ENCODE data around the gene LIN7B.

LIN7B gene

GRCh38 chr19:49116544-49116943 is 2.4 kb downstream of the LIN7B start:
- H3K4me3 ChIP-seq (ENCODE audit: low read depth, low read length), result no peak overlapping the region
- TF ChIP-seq KLF1 (tag by site-specific recombination; IDR thresholded peaks at IDR 0.05) (no peak), ZFP3 (tag by site-specific recombination; IDR thresholded peaks at IDR 0.05; ENCODE audit: low read depth) (peak; percentile 97), SP7 (tag by site-specific recombination; IDR thresholded peaks at IDR 0.05) (0 out of 2 replicates have a peak, but pooled peaks have one; percentile 9), ZNF121 (tag by site-specific recombination; IDR thresholded peaks at IDR 0.05) (0 out of 2 replicates have a peak, but pooled peaks have one; percentile 15), ZSCAN23 (tag by site-specific recombination; IDR thresholded peaks at IDR 0.05) (no peak), ZNF623 (tag by site-specific recombination; IDR thresholded peaks at IDR 0.05) (no peak), ZNF549 (tag by site-specific recombination; IDR thresholded peaks at IDR 0.05) (no peak), ZNF202 (tag by site-specific recombination; IDR thresholded peaks at IDR 0.05; ENCODE audit: borderline replicate concordance) (no peak), MYNN (tag by site-specific recombination; IDR thresholded peaks at IDR 0.05; ENCODE audit: borderline replicate concordance) (no peak), ZNF394 (tag by site-specific recombination; IDR thresholded peaks at IDR 0.05; ENCODE audit: borderline replicate concordance) (no peak), ZNF324 (tag by site-specific recombination; IDR thresholded peaks at IDR 0.05) (no peak), SCRT1 (tag by site-specific recombination; IDR thresholded peaks at IDR 0.05; ENCODE audit: borderline replicate concordance) (no peak)
- TF ChIP-seq, protein P1, sequence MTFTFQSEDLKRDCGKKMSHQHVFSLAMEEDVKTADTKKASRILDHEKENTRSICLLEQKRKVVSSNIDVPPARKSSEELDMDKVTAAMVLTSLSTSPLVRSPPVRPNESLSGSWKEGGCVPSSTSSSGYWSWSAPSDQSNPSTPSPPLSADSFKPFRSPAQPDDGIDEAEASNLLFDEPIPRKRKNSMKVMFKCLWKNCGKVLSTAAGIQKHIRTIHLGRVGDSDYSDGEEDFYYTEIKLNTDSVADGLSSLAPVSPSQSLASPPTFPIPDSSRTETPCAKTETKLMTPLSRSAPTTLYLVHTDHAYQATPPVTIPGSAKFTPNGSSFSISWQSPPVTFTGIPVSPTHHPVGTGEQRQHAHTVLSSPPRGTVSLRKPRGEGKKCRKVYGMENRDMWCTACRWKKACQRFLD (tag by site-specific recombination; IDR thresholded peaks at IDR 0.05), result no peak
- H3K27ac ChIP-seq (ENCODE audit: extremely low read depth, low read depth, low read length), result no peak overlapping the region
- no peaks in the 10 kb centered on the region for H3K9me3 ChIP-seq (ENCODE audit: control insufficient read depth, insufficient read depth, low read depth, low read length)
- ChIA-PET CTCF (interaction anchor here (0.6 to 1.7 kb wide), 5 partner anchors 82 to 327 kb away, joined by 3 to 7 read pairs (median 3); no protein-coding TSS in a partner anchor), POLR2A (interaction anchor here (2.1 kb wide), 1 partner anchor 11 kb away, joined by 11 read pairs; no protein-coding TSS in a partner anchor)
- peaks cover 0 to 9% of the 10 kb centered on the region in 2 experiments; a peak in 2 of 3 replicates for H3K36me3 ChIP-seq (ENCODE audit: control insufficient read depth in 2 of 2, insufficient read depth in 1 of 2, low read length in 2 of 2)
- peaks cover 16% of the 10 kb centered on the region for H3K4me1 ChIP-seq (ENCODE audit: control insufficient read depth, insufficient read depth, low read length)

- H3K36me3 ChIP-seq (ENCODE audit: control insufficient read depth in 2 of 2, insufficient read depth in 1 of 2, low read length in 2 of 2), result peaks cover 0 to 9% of the 10 kb centered on the region in 2 experiments; a peak in 2 of 3 replicates
- H3K4me1 ChIP-seq (ENCODE audit: control insufficient read depth, insufficient read depth, low read length), result peaks cover 16% of the 10 kb centered on the region
- peak overlapping the region; percentile 54 for H3K4me3 ChIP-seq (ENCODE audit: low read depth, low read length)
- H3K27ac ChIP-seq (ENCODE audit: extremely low read depth, low read depth, low read length), result peak overlapping the region; percentile 82; the same call in 1 of the 2 replicates
- ChIA-PET CTCF (interaction anchor here (0.5 to 1.7 kb wide), 3 partner anchors 9 to 91 kb away, joined by 3 to 7 read pairs (median 3); no protein-coding TSS in a partner anchor), POLR2A (interaction anchor here (0.7 to 2.1 kb wide), 5 partner anchors 10 to 252 kb away, joined by 4 to 11 read pairs (median 4); no protein-coding TSS in a partner anchor)
- H3K9me3 ChIP-seq (ENCODE audit: control insufficient read depth, insufficient read depth, low read depth, low read length), result no peaks in the 10 kb centered on the region
- 0 out of 2 replicates have a peak, but pooled peaks have one; percentile 27 for TF ChIP-seq IKZF3 (tag by site-specific recombination; IDR thresholded peaks at IDR 0.05)
- TF ChIP-seq, protein P2, sequence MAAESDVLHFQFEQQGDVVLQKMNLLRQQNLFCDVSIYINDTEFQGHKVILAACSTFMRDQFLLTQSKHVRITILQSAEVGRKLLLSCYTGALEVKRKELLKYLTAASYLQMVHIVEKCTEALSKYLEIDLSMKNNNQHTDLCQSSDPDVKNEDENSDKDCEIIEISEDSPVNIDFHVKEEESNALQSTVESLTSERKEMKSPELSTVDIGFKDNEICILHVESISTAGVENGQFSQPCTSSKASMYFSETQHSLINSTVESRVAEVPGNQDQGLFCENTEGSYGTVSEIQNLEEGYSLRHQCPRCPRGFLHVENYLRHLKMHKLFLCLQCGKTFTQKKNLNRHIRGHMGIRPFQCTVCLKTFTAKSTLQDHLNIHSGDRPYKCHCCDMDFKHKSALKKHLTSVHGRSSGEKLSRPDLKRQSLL (tag by site-specific recombination; IDR thresholded peaks at IDR 0.05), result peak; percentile 40; the same call in 1 of the 2 replicates
- TF ChIP-seq, protein P3, sequence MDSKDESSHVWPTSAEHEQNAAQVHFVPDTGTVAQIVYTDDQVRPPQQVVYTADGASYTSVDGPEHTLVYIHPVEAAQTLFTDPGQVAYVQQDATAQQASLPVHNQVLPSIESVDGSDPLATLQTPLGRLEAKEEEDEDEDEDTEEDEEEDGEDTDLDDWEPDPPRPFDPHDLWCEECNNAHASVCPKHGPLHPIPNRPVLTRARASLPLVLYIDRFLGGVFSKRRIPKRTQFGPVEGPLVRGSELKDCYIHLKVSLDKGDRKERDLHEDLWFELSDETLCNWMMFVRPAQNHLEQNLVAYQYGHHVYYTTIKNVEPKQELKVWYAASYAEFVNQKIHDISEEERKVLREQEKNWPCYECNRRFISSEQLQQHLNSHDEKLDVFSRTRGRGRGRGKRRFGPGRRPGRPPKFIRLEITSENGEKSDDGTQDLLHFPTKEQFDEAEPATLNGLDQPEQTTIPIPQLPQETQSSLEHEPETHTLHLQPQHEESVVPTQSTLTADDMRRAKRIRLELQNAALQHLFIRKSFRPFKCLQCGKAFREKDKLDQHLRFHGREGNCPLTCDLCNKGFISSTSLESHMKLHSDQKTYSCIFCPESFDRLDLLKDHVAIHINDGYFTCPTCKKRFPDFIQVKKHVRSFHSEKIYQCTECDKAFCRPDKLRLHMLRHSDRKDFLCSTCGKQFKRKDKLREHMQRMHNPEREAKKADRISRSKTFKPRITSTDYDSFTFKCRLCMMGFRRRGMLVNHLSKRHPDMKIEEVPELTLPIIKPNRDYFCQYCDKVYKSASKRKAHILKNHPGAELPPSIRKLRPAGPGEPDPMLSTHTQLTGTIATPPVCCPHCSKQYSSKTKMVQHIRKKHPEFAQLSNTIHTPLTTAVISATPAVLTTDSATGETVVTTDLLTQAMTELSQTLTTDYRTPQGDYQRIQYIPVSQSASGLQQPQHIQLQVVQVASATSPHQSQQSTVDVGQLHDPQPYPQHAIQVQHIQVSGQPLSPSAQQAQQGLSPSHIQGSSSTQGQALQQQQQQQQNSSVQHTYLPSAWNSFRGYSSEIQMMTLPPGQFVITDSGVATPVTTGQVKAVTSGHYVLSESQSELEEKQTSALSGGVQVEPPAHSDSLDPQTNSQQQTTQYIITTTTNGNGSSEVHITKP (tag by site-specific recombination; IDR thresholded peaks at IDR 0.05), result no peak
- peak; percentile 65; the same call in 1 of the 2 replicates for TF ChIP-seq ZFP69B (tag by site-specific recombination; IDR thresholded peaks at IDR 0.05)
- peak; percentile 60 for TF ChIP-seq BCL11B (tag by site-specific recombination; IDR thresholded peaks at IDR 0.05; ENCODE audit: low read depth)
- TF ChIP-seq, protein P4, sequence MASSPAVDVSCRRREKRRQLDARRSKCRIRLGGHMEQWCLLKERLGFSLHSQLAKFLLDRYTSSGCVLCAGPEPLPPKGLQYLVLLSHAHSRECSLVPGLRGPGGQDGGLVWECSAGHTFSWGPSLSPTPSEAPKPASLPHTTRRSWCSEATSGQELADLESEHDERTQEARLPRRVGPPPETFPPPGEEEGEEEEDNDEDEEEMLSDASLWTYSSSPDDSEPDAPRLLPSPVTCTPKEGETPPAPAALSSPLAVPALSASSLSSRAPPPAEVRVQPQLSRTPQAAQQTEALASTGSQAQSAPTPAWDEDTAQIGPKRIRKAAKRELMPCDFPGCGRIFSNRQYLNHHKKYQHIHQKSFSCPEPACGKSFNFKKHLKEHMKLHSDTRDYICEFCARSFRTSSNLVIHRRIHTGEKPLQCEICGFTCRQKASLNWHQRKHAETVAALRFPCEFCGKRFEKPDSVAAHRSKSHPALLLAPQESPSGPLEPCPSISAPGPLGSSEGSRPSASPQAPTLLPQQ (tag by site-specific recombination; IDR thresholded peaks at IDR 0.05), result peak; percentile 73; the same call in 1 of the 2 replicates
- TF ChIP-seq ZNF571 (tag by site-specific recombination; IDR thresholded peaks at IDR 0.05), result no peak
- peak; percentile 38; the same call in 1 of the 2 replicates for TF ChIP-seq BCL11A (tag by site-specific recombination; IDR thresholded peaks at IDR 0.05; ENCODE audit: low read depth)
Measured at GRCh38 chr19:49117677-49118564, 3.8 kb downstream of the LIN7B start.

Data from HEK293 (cell line).